Measurements from ENCODE around the gene TPRKB.
"Not testable (repeated sequence)": the region's sequence is repeated elsewhere in the genome, so short reads cannot be mapped to it uniquely, and the experiment has no call there.

The TPRKB gene

GRCh38 chr2:73736855-73737779 lies at the start of gene TPRKB:
Gene TPRKB, minus strand, starts transcription at chr2:73737345. Its CDS starts 2,776 bp downstream, at chr2:73734569.
- DNase-seq, result peak; percentile 98

- not testable (repeated sequence) for DNase-seq
Observed at GRCh38 chr2:73783883-73784282, 46.7 kb upstream of the TPRKB start, which contains the start of gene C2orf78. Gene C2orf78, plus strand, starts transcription at chr2:73784183. Its CDS starts 127 bp downstream, at chr2:73784310.

GRCh38 chr2:73783402-73783801 lies 46.3 kb upstream of the TPRKB start:
- DNase-seq, result not testable (repeated sequence)

DNA sequence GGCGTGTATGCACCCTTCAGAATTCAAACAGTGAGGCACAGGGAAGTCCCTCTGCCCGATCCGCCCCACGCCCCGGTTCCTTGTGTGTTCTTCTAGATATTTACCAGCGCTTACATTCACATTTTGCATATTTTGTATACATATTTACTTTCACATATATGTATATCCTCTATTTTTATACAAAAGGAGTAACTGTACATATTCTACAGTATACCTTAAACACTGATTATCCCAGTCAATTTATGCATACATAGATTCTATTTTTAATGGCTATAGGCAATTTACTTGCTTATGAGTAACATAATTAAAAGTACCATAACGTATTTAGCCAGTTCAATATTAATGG lies 43.1 kb upstream of the TPRKB start:
- DNase-seq, result no peak

DNA sequence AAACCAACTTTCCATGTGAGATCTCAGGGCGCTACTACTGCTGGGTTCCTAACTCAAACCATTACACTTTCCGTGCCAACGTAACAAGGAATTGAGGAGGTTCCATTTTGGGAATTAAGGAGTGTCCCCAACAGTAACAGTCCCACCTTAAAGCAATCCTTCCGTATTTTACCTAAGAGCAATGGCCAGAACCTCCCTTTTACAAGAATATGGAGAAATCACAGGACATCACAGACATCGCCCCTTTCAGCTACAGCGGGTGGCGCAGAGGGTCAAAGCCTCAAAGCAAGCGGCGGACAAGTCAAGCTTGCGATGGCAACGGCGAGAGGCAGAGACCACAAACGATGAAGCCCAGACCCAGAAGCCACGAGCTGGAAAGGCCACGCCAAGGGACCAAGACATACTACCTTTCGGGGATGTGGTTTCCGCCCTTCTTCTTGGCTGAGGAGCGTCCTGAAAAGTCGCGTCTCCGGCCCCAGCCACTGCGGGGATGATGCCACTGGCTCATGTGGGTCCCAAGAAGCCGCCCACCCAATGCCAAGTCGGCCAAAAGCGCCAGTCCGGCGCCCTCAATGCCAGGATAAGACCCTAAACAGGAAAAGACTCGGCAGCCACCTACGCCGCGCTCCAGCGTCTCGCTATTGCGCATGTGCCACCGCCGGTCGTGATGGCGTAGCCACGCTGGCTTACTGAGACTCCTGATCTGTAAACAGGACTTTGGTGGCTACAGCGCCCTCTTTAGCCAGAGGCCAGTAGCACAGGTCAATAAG lies 42.5 kb upstream of the TPRKB start, which contains the start of gene DUSP11:
DUSP11 (minus strand) TSS at position 637 of the 770 bp plus-strand sequence; CDS start at position 508, 129 bp downstream.
- DNase-seq, result peak; percentile 97

DNA sequence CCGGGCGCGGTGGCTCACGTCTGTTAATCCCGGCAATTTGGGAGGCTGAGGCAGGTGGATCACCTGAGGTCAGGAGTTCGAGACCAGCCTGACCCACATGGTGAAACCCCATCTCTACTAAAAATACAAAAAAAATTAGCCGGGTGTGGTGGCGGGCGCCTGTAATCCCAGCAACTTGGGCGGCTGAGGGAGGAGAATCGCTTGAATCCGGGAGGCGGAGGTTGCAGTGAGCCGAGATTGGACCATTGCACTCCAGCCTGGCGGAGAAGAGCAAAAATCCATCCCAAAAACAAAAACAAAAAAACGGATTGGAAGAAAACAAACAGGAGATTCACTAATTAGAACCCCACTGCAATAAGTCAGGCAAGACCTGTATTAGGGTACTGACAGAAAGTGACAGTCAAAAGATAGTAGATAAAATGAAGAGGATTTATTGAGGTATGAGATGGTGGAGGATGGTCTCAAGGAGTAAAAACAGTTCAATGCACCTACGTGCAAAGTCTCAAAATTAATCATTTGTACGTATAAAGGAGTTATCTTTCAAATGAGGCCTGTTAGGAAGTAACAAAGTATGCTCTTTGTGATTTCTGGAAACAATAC lies 41.8 kb upstream of the TPRKB start:
- DNase-seq, result not testable (repeated sequence)

- no peak for DNase-seq
Observed at GRCh38 chr2:73776869-73777519, 39.8 kb upstream of the TPRKB start.

GRCh38 chr2:73776381-73776780 lies 39.2 kb upstream of the TPRKB start:
- no peak for DNase-seq

DNA sequence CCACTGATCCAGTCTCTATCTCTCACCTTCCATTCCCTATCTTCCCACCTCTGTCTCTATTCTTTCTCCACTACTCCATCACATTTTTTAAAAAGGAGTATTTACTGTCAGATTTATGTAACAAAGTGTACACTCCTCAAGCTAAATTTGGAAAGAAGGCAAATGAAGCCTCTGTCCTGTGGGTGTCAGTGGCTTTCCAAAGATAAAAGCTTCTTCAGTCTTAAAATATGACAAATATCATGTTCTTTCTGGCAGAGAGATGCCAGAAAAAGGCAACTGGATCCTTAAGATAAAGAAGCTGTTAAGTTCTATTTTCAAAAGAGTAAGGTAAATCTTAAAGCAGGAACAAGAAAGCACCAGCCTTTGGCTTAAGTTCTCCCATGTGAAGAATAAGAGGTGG lies 35.7 kb upstream of the TPRKB start:
- no peak for DNase-seq

DNA sequence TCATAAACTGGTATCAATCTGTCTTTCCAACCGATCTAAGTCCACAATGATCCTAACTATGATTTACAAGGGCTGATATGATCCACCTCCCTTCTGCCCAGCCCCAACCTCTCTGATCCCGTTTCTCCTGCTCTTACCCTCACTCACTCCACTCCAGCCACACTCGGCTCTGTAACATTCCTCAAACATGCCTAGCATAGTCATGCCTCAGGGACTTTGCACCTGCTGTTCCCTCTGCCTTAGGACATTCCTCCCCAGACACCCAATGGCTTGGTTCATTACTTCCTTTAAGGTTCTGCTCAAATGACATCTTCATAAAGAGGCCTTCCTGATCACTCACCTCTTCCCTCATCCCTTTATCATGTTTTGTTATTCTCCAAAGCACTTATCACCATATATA lies 33.6 kb upstream of the TPRKB start:
- DNase-seq, result no peak

GRCh38 chr2:73766994-73767393 lies 29.8 kb upstream of the TPRKB start:
- DNase-seq, result no peak

DNA sequence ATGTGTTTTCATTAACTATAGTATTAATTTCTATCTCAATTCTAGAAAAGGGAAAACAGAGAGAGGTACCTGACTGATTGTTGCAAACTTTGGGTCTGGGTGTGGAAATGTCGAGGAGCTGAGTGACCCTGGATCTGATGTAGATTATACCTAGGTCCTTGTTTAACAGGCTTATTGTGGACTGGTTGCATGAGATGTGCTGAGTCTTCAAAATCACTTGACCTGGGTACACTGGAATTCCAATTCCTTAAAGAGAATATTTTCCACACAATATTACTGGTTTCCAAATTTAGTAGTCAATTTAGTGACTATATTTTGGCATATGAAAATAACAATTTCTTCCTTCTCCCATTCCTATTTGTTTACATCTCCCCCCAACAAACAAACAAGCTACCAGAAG lies 29.2 kb upstream of the TPRKB start:
- DNase-seq, result no peak

GRCh38 chr2:73764945-73765344 lies 27.8 kb upstream of the TPRKB start:
- DNase-seq, result no peak

- no peak for DNase-seq
Observed at GRCh38 chr2:73762571-73762970, 25.4 kb upstream of the TPRKB start.

DNA sequence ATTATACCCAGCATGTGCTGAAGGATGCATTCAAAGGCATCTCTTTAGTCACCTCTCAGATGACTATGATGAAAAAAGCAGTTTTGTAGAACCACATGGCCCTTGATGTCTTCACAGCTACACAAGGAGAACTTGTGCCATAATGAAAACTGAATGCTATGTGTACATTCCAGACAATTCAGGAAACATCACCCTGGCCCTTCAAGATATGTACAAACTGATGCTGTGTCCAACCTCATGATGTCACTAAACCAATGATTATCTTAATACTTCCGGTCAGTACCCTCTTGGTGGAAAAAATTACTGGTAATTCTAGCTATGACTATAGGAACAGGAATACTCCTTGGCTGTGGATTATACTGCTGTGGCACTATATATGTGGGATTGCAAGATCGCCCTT lies 22.8 kb upstream of the TPRKB start:
- DNase-seq, result no peak

- no peak for DNase-seq
Observed at GRCh38 chr2:73759285-73759764, 22.2 kb upstream of the TPRKB start.

DNA sequence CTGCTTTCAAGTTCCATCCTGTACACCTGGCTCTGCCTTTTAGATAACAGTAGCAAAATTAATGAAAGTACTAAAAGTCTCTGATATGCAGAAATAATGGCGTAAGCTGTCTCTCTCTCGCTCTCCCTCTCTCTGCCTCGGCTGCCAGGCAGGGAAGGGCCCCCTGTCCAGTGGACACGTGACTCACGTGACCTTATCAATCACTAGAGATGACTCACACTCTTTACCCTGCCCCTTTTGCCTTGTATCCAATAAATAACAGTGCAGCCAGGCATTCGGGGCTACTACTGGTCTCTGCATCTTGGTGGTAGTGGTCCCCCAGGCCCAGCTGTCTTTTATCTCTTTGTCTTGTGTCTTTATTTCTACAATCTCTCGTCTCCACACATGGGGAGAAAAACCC lies 17.2 kb upstream of the TPRKB start:
- not testable (repeated sequence) for DNase-seq

DNA sequence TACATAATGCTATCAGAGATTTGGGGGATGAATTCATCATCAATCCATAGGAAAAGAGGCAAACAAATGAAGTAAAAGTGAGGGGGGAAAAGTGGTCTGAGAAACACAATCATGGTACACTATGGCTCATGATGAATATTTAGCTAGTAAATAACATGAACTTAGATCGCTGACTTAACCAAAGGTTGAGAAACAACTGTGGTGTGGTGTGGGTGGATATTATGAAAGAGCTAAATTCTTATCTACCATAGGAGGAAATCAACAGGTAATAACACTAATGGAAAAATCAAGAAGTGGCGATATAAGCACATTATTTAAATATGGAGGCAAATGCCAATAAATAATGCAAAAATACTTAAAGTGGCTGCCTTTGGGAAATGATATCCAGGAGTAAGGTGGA lies 12.2 kb upstream of the TPRKB start:
- DNase-seq, result no peak

DNA sequence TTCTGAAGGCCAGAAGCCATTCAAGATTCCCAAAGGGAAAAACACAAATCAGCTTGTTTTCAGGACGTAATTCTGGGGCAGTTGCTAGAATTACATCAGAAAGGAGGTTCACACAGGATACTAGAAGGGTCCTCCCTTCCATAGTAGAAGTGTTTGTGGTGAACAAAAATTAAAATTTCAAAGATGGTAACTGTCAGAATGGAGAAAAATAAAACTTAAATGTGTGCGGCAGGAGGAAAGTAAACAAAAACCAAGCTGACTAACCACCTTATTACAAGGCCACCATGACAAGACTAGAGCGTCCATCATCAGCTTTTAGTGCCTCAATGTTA lies 9.7 kb upstream of the TPRKB start:
- no peak for DNase-seq

GRCh38 chr2:73746015-73746876 lies 9.1 kb upstream of the TPRKB start:
- DNase-seq, result no peak

GRCh38 chr2:73740767-73741166 lies 3.6 kb upstream of the TPRKB start:
- no peak for DNase-seq

DNA sequence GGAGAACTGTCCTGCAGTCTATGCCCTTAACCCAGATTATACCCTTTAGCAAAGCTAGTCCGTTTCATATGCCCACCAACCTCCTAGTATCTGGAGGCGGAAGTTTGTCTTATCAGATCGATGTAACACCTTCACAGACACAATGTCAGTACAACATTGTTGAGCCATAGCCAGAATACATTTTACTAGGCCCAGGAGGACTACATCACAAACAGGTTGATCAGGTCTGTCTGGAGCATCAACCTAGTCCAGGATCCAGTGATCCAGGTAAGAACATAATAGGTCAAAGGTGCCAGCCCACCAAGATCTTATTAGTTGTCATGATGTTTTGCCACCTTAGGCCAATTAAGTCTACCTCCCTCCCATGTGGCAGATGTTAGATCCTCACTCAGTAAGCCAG lies 2.0 kb upstream of the TPRKB start:
- no peak for DNase-seq
